Measurements from ENCODE around the gene HIF3A. TPM values are rescaled to one million over a fixed set of nuclear protein-coding genes. Genes with fewer than 3 reads are reported as not detected.

The HIF3A gene
- total and polyA plus RNA-seq, 2 of the 8 experiments (the other 6 are each of a cell fraction or from before 2014, with no cell fraction given), result 38.6 to 38.8 TPM

DNA sequence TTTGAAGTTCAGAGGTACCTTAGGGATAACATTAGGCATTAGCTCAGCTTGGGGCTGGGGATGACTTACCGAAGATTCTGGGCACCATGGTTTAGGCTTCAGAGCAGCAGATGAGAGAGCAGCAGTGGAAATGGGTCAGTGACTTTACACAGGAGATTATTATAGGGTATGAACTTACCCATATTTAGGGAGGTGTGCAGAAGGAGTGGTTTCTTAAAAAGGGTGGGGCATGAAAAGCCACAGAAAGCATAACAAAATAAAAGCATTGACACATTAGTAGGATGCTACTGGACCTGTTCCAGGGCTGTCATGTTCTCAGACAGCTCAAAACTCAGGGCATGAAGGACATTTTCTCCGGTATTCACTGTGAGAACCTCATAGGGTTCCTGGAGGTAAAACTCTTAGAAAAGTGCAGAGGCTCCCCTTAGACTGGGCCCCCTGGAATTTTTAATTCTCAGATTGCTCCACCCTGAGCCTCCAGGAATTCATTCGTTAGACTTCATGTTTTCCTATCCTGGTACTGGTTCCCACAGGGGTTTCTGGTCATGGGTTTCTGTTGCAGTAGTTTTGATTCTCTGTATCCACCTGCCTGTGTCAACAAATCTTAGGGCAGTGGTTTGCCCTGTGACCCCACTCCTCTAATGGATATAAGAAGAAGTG is 46.6 kb upstream of the HIF3A start:
- H3K18ac ChIP-seq (ENCODE audit: extremely low read depth, low read length), result no peak overlapping the region
- H2AK5ac ChIP-seq (ENCODE audit: low read depth, low read length), result no peak overlapping the region
- H3K23ac ChIP-seq (ENCODE audit: insufficient read length), result no peak overlapping the region
- no peaks in the 10 kb centered on the region for H3K79me2 ChIP-seq (ENCODE audit: control insufficient read depth in 1 of 2, insufficient read depth in 2 of 2, low read length in 2 of 2)
- no peak for FAIRE-seq
- H4K20me1 ChIP-seq (replicated peaks in 1 of 2; ENCODE audit: control insufficient read depth in 1 of 2, insufficient read depth in 2 of 2, low read length in 2 of 2), result no peaks in the 10 kb centered on the region
- H4K5ac ChIP-seq (ENCODE audit: insufficient read length, low read depth, low read length), result no peak overlapping the region
- H2AFZ ChIP-seq (ENCODE audit: low read length), result no peak overlapping the region
- DNase-seq (ENCODE audit: low read depth in 1 of 2, low spot score in 2 of 2), result no peak
- no peaks in the 10 kb centered on the region for H3K36me3 ChIP-seq (ENCODE audit: control insufficient read depth in 2 of 4, insufficient read depth in 4 of 4, low read length in 3 of 4)
- H3K27me3 ChIP-seq (replicated peaks in 1 of 4; ENCODE audit: control insufficient read depth in 3 of 4, extremely low read depth in 1 of 4, insufficient read depth in 3 of 4, low read length in 3 of 4), result no peaks in the 10 kb centered on the region
- no peak overlapping the region for H2BK12ac ChIP-seq (ENCODE audit: low read depth, low read length)
- no peak overlapping the region for H2BK20ac ChIP-seq (ENCODE audit: low read length)
- H3K4ac ChIP-seq (replicated peaks; ENCODE audit: insufficient read length, low read depth, low read length), result no peak overlapping the region
- 96% methylated on average over 3 of the region's 3 CpGs; no CpG with 5 or more reads in 1 of the 2 experiments for WGBS, 2 experiments (ENCODE audit: extremely low coverage in 1 of 2, insufficient coverage in 1 of 2, insufficient read length in 1 of 2, insufficient replicate concordance in 2 of 2, low coverage in 1 of 2, low lambda C conversion rate in 2 of 2, missing lambda C conversion rate in 1 of 2)
- no peak overlapping the region for H3K56ac ChIP-seq (replicated peaks; ENCODE audit: insufficient read length, low read depth, low read length)
- no peaks in the 10 kb centered on the region for H3K23me2 ChIP-seq (ENCODE audit: low read depth, low read length)
- TF ChIP-seq SUZ12 (IDR thresholded peaks at IDR 0.05; ENCODE audit: low read length) (0 out of 2 replicates have a peak, but pooled peaks have one; percentile 2), BCL11A (IDR thresholded peaks at IDR 0.05; ENCODE audit: low read depth in 2 of 2, low read length in 2 of 2) (no peak), CHD1 (IDR thresholded peaks at IDR 0.05; ENCODE audit: low read depth, low read length) (no peak)
- TF ChIP-seq, protein P1, sequence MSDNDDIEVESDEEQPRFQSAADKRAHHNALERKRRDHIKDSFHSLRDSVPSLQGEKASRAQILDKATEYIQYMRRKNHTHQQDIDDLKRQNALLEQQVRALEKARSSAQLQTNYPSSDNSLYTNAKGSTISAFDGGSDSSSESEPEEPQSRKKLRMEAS (IDR thresholded peaks at IDR 0.05), result no peak
- POLR2A ChIA-PET (ENCODE audit: partially characterized antibody), result interaction anchor here (0.7 kb wide), 1 partner anchor 12 kb away, joined by 3 read pairs; no protein-coding TSS in a partner anchor
- H3K4me1 ChIP-seq (replicated peaks in 1 of 4; ENCODE audit: control insufficient read depth in 3 of 4, insufficient read depth in 4 of 4, low read length in 3 of 4), result no peaks in the 10 kb centered on the region
- no peaks in the 10 kb centered on the region for H3K79me1 ChIP-seq (ENCODE audit: low read depth, low read length)
- H2BK120ac ChIP-seq (replicated peaks; ENCODE audit: low read depth, low read length), result no peak overlapping the region
- CTCF ChIA-PET (ENCODE audit: partially characterized antibody), result interaction anchor here (1.1 to 2.6 kb wide), 5 partner anchors 12 to 258 kb away, joined by 3 to 14 read pairs (median 6); no protein-coding TSS in a partner anchor
- no peak overlapping the region for H3K14ac ChIP-seq (ENCODE audit: insufficient read length)
- no peak overlapping the region for H3K27ac ChIP-seq (ENCODE audit: low read depth, low read length)
- no peak overlapping the region for H4K8ac ChIP-seq (ENCODE audit: extremely low read depth, insufficient read depth, low read length)
- no peak overlapping the region for H2BK5ac ChIP-seq (ENCODE audit: low read depth, low read length)
- H3K9me3 ChIP-seq (ENCODE audit: insufficient read depth in 2 of 2, low read depth in 1 of 2, low read length in 1 of 2), result no peaks in the 10 kb centered on the region
- no peak overlapping the region for H3K4me2 ChIP-seq (ENCODE audit: insufficient read depth in 1 of 2, low read depth in 2 of 2, low read length in 2 of 2)
- no peak overlapping the region for H3K9ac ChIP-seq (replicated peaks in 1 of 4; ENCODE audit: extremely low read depth in 1 of 4, low read depth in 3 of 4, low read length in 3 of 4)
- no peak overlapping the region for H3K4me3 ChIP-seq (ENCODE audit: extremely low read depth in 1 of 4, insufficient read depth in 2 of 4, low read depth in 3 of 4, low read length in 4 of 4)
- no peak overlapping the region for H2BK15ac ChIP-seq (ENCODE audit: low read length)
- no peak overlapping the region for H4K91ac ChIP-seq (replicated peaks; ENCODE audit: insufficient read length, low read length)

Data from H1 (cell line).